Sigmoid colon (tissue), 7 donors: Measurements from ENCODE around the gene CRB3. TPM values are rescaled to one million over a fixed set of nuclear protein-coding genes. Genes with fewer than 3 reads are reported as not detected.

Experiments
- DNase-seq: peaks from one replicate; pipeline ENCODE4 v3.0.0-alpha.2; 2019
- H3K27ac ChIP-seq, 4 donors: fragments of 200-600 bp; sonication (generic); one replicate each; pipeline ENCODE4 v1.5.1; 2016 to 2019; ENCODE audit warnings: mild to moderate bottlenecking in 1 of 4
- H3K27me3 ChIP-seq, 3 donors: fragments of 200-600 bp; sonication (generic); one replicate each; pipeline ENCODE4 v1.5.1; 2019; ENCODE audit warnings: mild to moderate bottlenecking in 1 of 3
- H3K36me3 ChIP-seq, 4 donors: fragments of 200-600 bp; sonication (generic); one replicate each; pipeline ENCODE4 v1.5.1; 2016 to 2019
- H3K4me1 ChIP-seq, 4 donors: fragments of 200-600 bp; sonication (generic); one replicate each; pipeline ENCODE4 v1.5.1; 2017 to 2019
- H3K4me3 ChIP-seq, 4 donors: fragments of 200-600 bp; sonication (generic); one replicate each; pipeline ENCODE4 v1.5.1; 2017 to 2019; ENCODE audit warnings: mild to moderate bottlenecking in 2 of 4, moderate library complexity in 1 of 4
- H3K9me3 ChIP-seq, 4 donors: fragments of 200-600 bp in 3 of 4; sonication (generic) in 3 of 4; one replicate each; pipeline versions ENCODE4 v1.5.1 to v1.6.1; 2013 to 2019
- CTCF ChIP-seq, 4 experiments: fragments of 450-650 bp in 3 of 4; fragments of 200-600 bp in 1 of 4; IDR thresholded peaks; one replicate each; pipeline ENCODE4 v1.5.1; 2016 to 2019; ENCODE audit warnings: antibody characterized with exemption in 4 of 4, mild to moderate bottlenecking in 3 of 4, moderate library complexity in 2 of 4
- EP300 ChIP-seq, 4 donors: sonication (generic); formaldehyde crosslinking; IDR thresholded peaks; one replicate each; pipeline ENCODE4 v1.6.1; 2017; ENCODE audit warnings: antibody characterized with exemption in 4 of 4
- POLR2A ChIP-seq, 2 donors: fragments of 450-650 bp; IDR thresholded peaks; one replicate each; pipeline ENCODE4 v1.6.1; 2016; ENCODE audit warnings: antibody characterized with exemption in 2 of 2, mild to moderate bottlenecking in 2 of 2, moderate library complexity in 2 of 2
- POLR2AphosphoS5 ChIP-seq, 4 donors: sonication (generic); formaldehyde crosslinking; IDR thresholded peaks; one replicate each; pipeline ENCODE4 v1.6.1; 2017; ENCODE audit warnings: antibody characterized with exemption in 4 of 4
- WGBS, 2 donors: extraction: QIAGEN DNeasy Blood & Tissue Kit; methylation state at CpG; one replicate each; pipeline ENCODE4 v1.1.7; 2013; 5-methylcytosine and 5-hydroxymethylcytosine counted together
- intact Hi-C: fragments of 100-400 bp; cut with DNase I; formaldehyde crosslinking; loops from one replicate; pipeline ENCODE4 v1.15.1; 2023
- polyA plus RNA-seq, 3 donors: library from polyadenylated mRNA; stranded (reverse); fragments of 200-250 nt; gene quantifications; one replicate each; pipeline ENCODE4 v1.2.3, GENCODE V29; 2013
- total RNA-seq, 4 donors: library from RNA; depleted of rRNA; stranded (reverse); fragments of >200 nt; gene quantifications; one replicate each; pipeline ENCODE4 v1.1.0, GENCODE V29; 2016
- donor health status: healthy with polysubstance abuse.
- donor health status: Bipolar disorder and iron deficiency.
- donor health status: healthy.

Gene CRB3
- total and polyA plus RNA-seq, 7 donors, result 0.36 to 202 (median 35.9) TPM; not detected in 1

DNA sequence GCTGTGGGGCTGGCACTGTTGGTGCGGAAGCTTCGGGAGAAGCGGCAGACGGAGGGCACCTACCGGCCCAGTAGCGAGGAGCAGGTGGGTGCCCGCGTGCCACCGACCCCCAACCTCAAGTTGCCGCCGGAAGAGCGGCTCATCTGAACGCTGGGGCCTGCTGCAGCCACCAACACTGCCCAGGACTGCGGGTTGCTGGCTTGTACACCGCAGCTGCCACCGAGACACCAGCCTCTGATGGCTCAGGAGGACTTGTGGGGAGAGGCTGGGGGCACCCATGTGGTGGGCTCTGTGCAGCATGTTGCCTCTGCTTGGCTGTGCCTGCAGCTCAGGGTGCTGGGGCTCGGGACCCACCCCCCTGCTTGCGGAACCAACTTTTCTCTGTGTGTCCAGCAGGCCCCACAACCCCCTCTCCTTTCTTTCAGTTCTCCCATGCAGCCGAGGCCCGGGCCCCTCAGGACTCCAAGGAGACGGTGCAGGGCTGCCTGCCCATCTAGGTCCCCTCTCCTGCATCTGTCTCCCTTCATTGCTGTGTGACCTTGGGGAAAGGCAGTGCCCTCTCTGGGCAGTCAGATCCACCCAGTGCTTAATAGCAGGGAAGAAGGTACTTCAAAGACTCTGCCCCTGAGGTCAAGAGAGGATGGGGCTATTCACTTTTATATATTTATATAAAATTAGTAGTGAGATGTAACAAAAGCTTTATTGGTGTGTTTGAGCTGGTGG lies 2.6 kb downstream of the CRB3 start:
- WGBS, 2 donors, result 91 to 93% methylated on average over 21 of the region's 21 CpGs
- Histone ChIP-seq H3K36me3 (no peaks in the 10 kb centered on the region), H3K4me1 (peaks cover 0 to 8% (median 3%) of the 10 kb centered on the region in 4 donors), H3K4me3 (no peak overlapping the region), H3K27ac (no peak overlapping the region), H3K9me3 (no peaks in the 10 kb centered on the region), H3K27me3 (peaks cover 10 to 25% (median 18%) of the 10 kb centered on the region in 3 donors)
- TF ChIP-seq POLR2AphosphoS5 (IDR thresholded peaks at IDR 0.05) (no peak), POLR2A (IDR thresholded peaks at IDR 0.05) (no peak), CTCF (IDR thresholded peaks at IDR 0.05) (no peak), EP300 (IDR thresholded peaks at IDR 0.05) (no peak)
- intact Hi-C loops, result no loop called here
- no peak for DNase-seq

DNA sequence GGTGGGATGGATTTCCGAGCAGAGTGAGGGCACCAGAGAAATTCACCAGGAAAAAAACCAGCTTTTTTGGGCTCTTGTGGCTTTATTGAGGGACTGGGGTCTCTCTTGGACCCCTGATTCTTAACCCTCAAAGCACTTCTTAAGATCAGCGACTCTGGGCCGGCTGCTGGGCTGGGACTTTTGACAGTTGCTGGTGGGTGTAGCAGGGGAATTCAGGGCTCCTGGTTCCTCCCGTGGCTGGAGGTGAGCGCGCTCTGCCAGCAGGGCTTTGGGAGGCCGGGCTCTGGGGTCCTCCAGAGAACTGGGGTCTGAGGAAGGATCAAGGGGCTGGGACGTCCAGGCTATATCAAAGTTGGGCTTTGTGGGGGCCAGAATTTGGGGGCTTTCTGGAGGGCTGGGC lies 3.3 kb downstream of the CRB3 start:
- WGBS, 2 donors, result 83 to 91% methylated on average over 8 of the region's 8 CpGs
- no peak overlapping the region for H3K4me3 ChIP-seq
- peaks cover 10 to 25% (median 18%) of the 10 kb centered on the region in 3 donors for H3K27me3 ChIP-seq
- TF ChIP-seq POLR2A (IDR thresholded peaks at IDR 0.05), result no peak
- no peak for TF ChIP-seq POLR2AphosphoS5 (IDR thresholded peaks at IDR 0.05)
- no peak for TF ChIP-seq EP300 (IDR thresholded peaks at IDR 0.05)
- no peak for TF ChIP-seq CTCF (IDR thresholded peaks at IDR 0.05)
- H3K4me1 ChIP-seq, result peaks cover 0 to 8% (median 3%) of the 10 kb centered on the region in 4 donors
- intact Hi-C loops, result no loop called here
- no peaks in the 10 kb centered on the region for H3K36me3 ChIP-seq
- H3K27ac ChIP-seq, result no peak overlapping the region
- DNase-seq, result no peak
- no peaks in the 10 kb centered on the region for H3K9me3 ChIP-seq

- peaks cover 0 to under 1% (median 0%) of the 10 kb centered on the region in 4 donors for H3K4me1 ChIP-seq
- H3K36me3 ChIP-seq, result no peaks in the 10 kb centered on the region
- intact Hi-C loops, result no loop called here
- peaks cover under 1 to 13% (median 9%) of the 10 kb centered on the region in 3 donors for H3K27me3 ChIP-seq
- 88 to 90% methylated on average over 8 of the region's 8 CpGs for WGBS, 2 donors
- H3K4me3 ChIP-seq, result no peak overlapping the region
- TF ChIP-seq CTCF (IDR thresholded peaks at IDR 0.05) (no peak), POLR2AphosphoS5 (IDR thresholded peaks at IDR 0.05) (no peak), POLR2A (IDR thresholded peaks at IDR 0.05) (no peak), EP300 (IDR thresholded peaks at IDR 0.05) (no peak)
- no peak for DNase-seq
- no peaks in the 10 kb centered on the region for H3K9me3 ChIP-seq
- H3K27ac ChIP-seq, result no peak overlapping the region
Measured at GRCh38 chr19:6470173-6470572, 6.1 kb downstream of the CRB3 start.

DNA sequence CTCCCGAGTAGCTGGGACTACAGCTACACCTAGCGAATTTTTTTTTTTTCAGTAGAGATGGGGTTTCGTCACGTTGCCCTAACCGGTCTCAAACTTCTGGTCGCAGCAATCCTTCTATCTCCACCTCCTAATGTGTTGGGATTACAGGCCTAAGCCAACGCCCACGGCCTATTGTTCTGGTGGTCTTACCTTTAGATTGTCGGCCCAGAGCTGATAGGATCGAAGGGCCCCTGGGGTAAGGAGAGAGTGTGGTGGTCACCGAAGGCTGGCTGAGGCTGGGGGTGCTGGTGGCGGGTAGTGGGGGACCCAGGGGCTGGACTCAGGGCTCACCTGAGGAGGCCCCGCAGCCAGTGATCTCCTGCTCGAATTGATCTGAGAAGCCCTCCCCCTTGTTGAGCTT lies 7.0 kb downstream of the CRB3 start:
- no peak overlapping the region for H3K27ac ChIP-seq
- peaks cover 0 to 9% (median 3%) of the 10 kb centered on the region in 4 donors for H3K4me1 ChIP-seq
- H3K36me3 ChIP-seq, result no peaks in the 10 kb centered on the region
- no peaks in the 10 kb centered on the region for H3K9me3 ChIP-seq
- WGBS, 2 donors, result 85 to 90% methylated on average over 14 of the region's 14 CpGs
- peaks cover 9 to 22% (median 16%) of the 10 kb centered on the region in 3 donors for H3K27me3 ChIP-seq
- H3K4me3 ChIP-seq, result no peak overlapping the region
- no peak for DNase-seq
- TF ChIP-seq POLR2AphosphoS5 (IDR thresholded peaks at IDR 0.05), result no peak
- TF ChIP-seq CTCF (IDR thresholded peaks at IDR 0.05), result no peak
- no peak for TF ChIP-seq EP300 (IDR thresholded peaks at IDR 0.05)
- TF ChIP-seq POLR2A (IDR thresholded peaks at IDR 0.05), result no peak
- intact Hi-C loops, result no loop called here
